SK-N-SH (cell line): ENCODE measurements around the gene SUPT4H1. TPM values are rescaled to one million over a fixed set of nuclear protein-coding genes. Genes with fewer than 3 reads are reported as not detected.

Source experiments
- CTCF ChIA-PET: fragments of 300-600, 350-600 bp; formaldehyde crosslinking; extraction: SDS; loops from one replicate; lab custom pipeline; 2021; lab: Yijun Ruan, JAX
- POLR2A ChIA-PET: fragments of 350-600 bp; sonication (Branson Sonifier 250); formaldehyde crosslinking; extraction: SDS; loops from one replicate; lab custom pipeline; 2020; ENCODE audit warnings: antibody characterized with exemption, inconsistent platforms; lab: Yijun Ruan, JAX
- DNase-seq: peaks from one replicate; pipeline ENCODE4 v3.0.0; 2012
- H2AFZ ChIP-seq: fragments of 200-600 bp; sonication (generic); 2 replicates; pipeline ENCODE4 v1.8.1; 2016; ENCODE audit warnings: antibody characterized with exemption, mild to moderate bottlenecking, low read depth
- H3F3A ChIP-seq: fragments of 200-600 bp; sonication (generic); replicated peaks from 2 replicates; pipeline ENCODE3; 2016; ENCODE audit warnings: antibody characterized with exemption, mild to moderate bottlenecking; ENCODE audit not compliant: insufficient read depth
- H3K27ac ChIP-seq, 2 experiments: fragments of 200-500 bp in 1 of 2; fragments of 200-600 bp in 1 of 2; sonication (Bioruptor generic) in 1 of 2; sonication (generic), shearing (Covaris generic) in 1 of 2; 2 replicates each; pipeline versions ENCODE4 v1.5.1 to v1.6.1; 2014 to 2016; ENCODE audit warnings: low read depth in 2 of 2, inconsistent platforms in 1 of 2, low read length in 1 of 2, mild to moderate bottlenecking in 1 of 2, mixed read lengths in 1 of 2
- H3K27me3 ChIP-seq: fragments of 200-600 bp; sonication (generic), shearing (Covaris generic); 2 replicates; pipeline ENCODE4 v1.6.1; 2016; ENCODE audit warnings: mixed run types; ENCODE audit not compliant: insufficient read depth
- H3K36me3 ChIP-seq, 2 experiments: fragments of 200-500 bp in 1 of 2; fragments of 200-600 bp in 1 of 2; sonication (Bioruptor generic) in 1 of 2; sonication (generic) in 1 of 2; replicated peaks in 1 of 2; 2 replicates each; pipeline versions ENCODE3 to v1.5.1; 2014 to 2016; ENCODE audit warnings: low read length in 1 of 2, mild to moderate bottlenecking in 1 of 2; ENCODE audit not compliant: insufficient read depth in 2 of 2, control insufficient read depth in 1 of 2
- H3K4me1 ChIP-seq, 2 experiments: fragments of 200-500 bp in 1 of 2; fragments of 200-600 bp in 1 of 2; sonication (Bioruptor generic) in 1 of 2; sonication (generic), shearing (Covaris generic) in 1 of 2; 2 replicates each; pipeline versions ENCODE4 v1.5.1 to v1.6.1; 2014 to 2016; ENCODE audit warnings: low read depth in 1 of 2, low read length in 1 of 2, mixed run types in 1 of 2; ENCODE audit not compliant: insufficient read depth in 2 of 2, control insufficient read depth in 1 of 2
- H3K4me2 ChIP-seq: fragments of 200-600 bp; sonication (generic), shearing (Covaris generic); 2 replicates; pipeline ENCODE4 v1.6.1; 2017; ENCODE audit warnings: mixed run types
- H3K4me3 ChIP-seq, 2 experiments: fragments of 200-500 bp in 1 of 2; fragments of 200-600 bp in 1 of 2; sonication (Bioruptor generic) in 1 of 2; sonication (generic), shearing (Covaris generic) in 1 of 2; 2 replicates each; pipeline versions ENCODE4 v1.5.1 to v1.8.1; 2014 to 2016; ENCODE audit warnings: low read depth in 2 of 2, inconsistent platforms in 1 of 2, low read length in 1 of 2, mild to moderate bottlenecking in 1 of 2, mixed read lengths in 1 of 2, moderate library complexity in 1 of 2
- H3K79me2 ChIP-seq: fragments of 200-600 bp; sonication (generic); 2 replicates; pipeline ENCODE4 v1.8.1; 2017; ENCODE audit warnings: mild to moderate bottlenecking; ENCODE audit not compliant: insufficient read depth
- H3K9ac ChIP-seq: fragments of 200-600 bp; sonication (generic); 2 replicates; pipeline ENCODE4 v1.6.1; 2017; ENCODE audit warnings: mixed run types
- H3K9me2 ChIP-seq: fragments of 200-600 bp; sonication (generic); 2 replicates; pipeline ENCODE4 v1.6.1; 2017; ENCODE audit warnings: mixed run types
- H3K9me3 ChIP-seq: fragments of 200-600 bp; sonication (generic); 2 replicates; pipeline ENCODE4 v1.6.1; 2017; ENCODE audit warnings: mixed run types, mild to moderate bottlenecking, moderate library complexity
- H4K20me1 ChIP-seq: fragments of 200-600 bp; sonication (generic); 2 replicates; pipeline ENCODE4 v1.6.1; 2017; ENCODE audit warnings: mild to moderate bottlenecking, mixed run types; ENCODE audit not compliant: insufficient read depth
- CTCF ChIP-seq: fragments of 200-600 bp; sonication (generic); IDR thresholded peaks from 2 replicates; pipeline ENCODE4 v1.6.1; 2017; ENCODE audit warnings: antibody characterized with exemption, mild to moderate bottlenecking, moderate library complexity
- EP300 ChIP-seq, 2 experiments: IDR thresholded peaks; 2 replicates each; pipeline versions ENCODE4 v1.4.0 to v1.6.1; 2012; ENCODE audit warnings: borderline replicate concordance in 1 of 2, low read depth in 1 of 2, low read length in 1 of 2
- EZH2phosphoT487 ChIP-seq: fragments of 200-600 bp; sonication (generic); IDR thresholded peaks from 2 replicates; pipeline ENCODE4 v1.6.1; 2017; ENCODE audit warnings: low read depth, mixed run types, mild to moderate bottlenecking, antibody characterized with exemption, moderate library complexity, borderline replicate concordance
- FOXJ3 ChIP-seq: sonication (generic); formaldehyde crosslinking; IDR thresholded peaks from 2 replicates; pipeline ENCODE4 v1.5.1; 2020; ENCODE audit warnings: mild to moderate bottlenecking, missing genetic modification reagents
- GABPA ChIP-seq: IDR thresholded peaks from 2 replicates; pipeline ENCODE4 v1.4.0; 2012; ENCODE audit warnings: low read depth, mild to moderate bottlenecking
- JUND ChIP-seq: IDR thresholded peaks from 2 replicates; pipeline ENCODE4 v1.4.0; 2012
- MXI1 ChIP-seq: IDR thresholded peaks from 2 replicates; pipeline ENCODE4 v1.6.1; 2012; ENCODE audit warnings: mild to moderate bottlenecking, low read depth, low read length, improper control_type of control experiment
- NRF1 ChIP-seq: IDR thresholded peaks from 2 replicates; pipeline ENCODE4 v1.6.1; 2012; ENCODE audit warnings: low read depth, mild to moderate bottlenecking, low read length
- RAD21 ChIP-seq: IDR thresholded peaks from 2 replicates; pipeline ENCODE4 v1.6.1; 2012; ENCODE audit warnings: mild to moderate bottlenecking, low read length
- RCOR1 ChIP-seq: fragments of 150-350 bp; IDR thresholded peaks from 2 replicates; pipeline ENCODE4 v1.6.1; 2017; ENCODE audit warnings: antibody characterized with exemption, low read length
- REST ChIP-seq: IDR thresholded peaks from 2 replicates; pipeline ENCODE4 v1.6.1; 2012; ENCODE audit warnings: mild to moderate bottlenecking, low read depth, low read length, moderate library complexity
- RFX5 ChIP-seq: IDR thresholded peaks from 2 replicates; pipeline ENCODE4 v1.6.1; 2012; ENCODE audit warnings: mild to moderate bottlenecking, improper control_type of control experiment, low read length
- SIN3A ChIP-seq: IDR thresholded peaks from 2 replicates; pipeline ENCODE4 v1.6.1; 2012; ENCODE audit warnings: low read depth, mild to moderate bottlenecking, low read length, moderate library complexity, borderline replicate concordance
- SMC3 ChIP-seq: IDR thresholded peaks from 2 replicates; pipeline ENCODE4 v1.6.1; 2012; ENCODE audit warnings: low read depth, low read length, improper control_type of control experiment
- USF1 ChIP-seq: IDR thresholded peaks from 2 replicates; pipeline ENCODE4 v1.4.0; 2012; ENCODE audit warnings: low read depth, borderline replicate concordance
- WGBS: methylation state at CpG from one replicate; pipeline ENCODE4 v1.1.6; 2017; ENCODE audit warnings: low lambda C conversion rate; 5-methylcytosine and 5-hydroxymethylcytosine counted together
- polyA plus RNA-seq, 3 experiments: library from polyadenylated mRNA; depleted of rRNA; stranded (reverse); fragments of >200 nt; gene quantifications; 2 replicates each; pipeline ENCODE4 v1.2.3, GENCODE V29; 2012

Gene SUPT4H1
- polyA plus RNA-seq, 1 of the 3 experiments (the other 2 are of a cell fraction), result 165 TPM

GRCh38 chr17:58331815-58332777 lies 19.9 kb downstream of the SUPT4H1 start:
- H3K27me3 ChIP-seq, result no peaks in the 10 kb centered on the region
- H3F3A ChIP-seq, result no peaks in the 10 kb centered on the region
- H3K9ac ChIP-seq, result no peak overlapping the region
- 82% methylated on average over 28 of the region's 31 CpGs for WGBS
- H3K27ac ChIP-seq, result no peak overlapping the region
- no peak overlapping the region for H3K4me2 ChIP-seq
- no peak overlapping the region for H3K4me3 ChIP-seq
- peaks cover 0 to 37% of the 10 kb centered on the region in 2 experiments; a peak in 1 of 4 replicates for H3K4me1 ChIP-seq
- H3K36me3 ChIP-seq, result no peaks in the 10 kb centered on the region
- DNase-seq, result peak; percentile 36
- H3K9me2 ChIP-seq, result no peaks in the 10 kb centered on the region
- TF ChIP-seq FOXJ3 (CRISPR knock-in tag), result no peak
- TF ChIP-seq RAD21, result no peak
- TF ChIP-seq SMC3, result no peak
- no peak for TF ChIP-seq GABPA
- TF ChIP-seq EZH2phosphoT487, result no peak
- no peak for TF ChIP-seq RCOR1
- no peak for TF ChIP-seq RFX5
- no peak for TF ChIP-seq MXI1
- no peak for TF ChIP-seq SIN3A
- no peak for TF ChIP-seq USF1
- TF ChIP-seq EP300 (IDR thresholded peaks at IDR 0.05; ENCODE audit: borderline replicate concordance in 1 of 2, low read depth in 1 of 2, low read length in 1 of 2), result no peak
- TF ChIP-seq NRF1, result no peak
- TF ChIP-seq JUND, result no peak
- no peak for TF ChIP-seq REST
- TF ChIP-seq CTCF, result no peak
- H3K79me2 ChIP-seq, result no peaks in the 10 kb centered on the region
- no peak overlapping the region for H2AFZ ChIP-seq
- POLR2A ChIA-PET, result interaction anchor here (0.9 kb wide), 1 partner anchor 20 kb away, joined by 3 read pairs; the partner anchor contains the start of gene SUPT4H1
- no peaks in the 10 kb centered on the region for H3K9me3 ChIP-seq
- CTCF ChIA-PET, result interaction anchor here (1.1 to 4.2 kb wide), 3 partner anchors 10 to 14 kb away, joined by 3 to 14 read pairs (median 4); no protein-coding TSS in a partner anchor
- H4K20me1 ChIP-seq, result no peaks in the 10 kb centered on the region
